Activated naive CD4-positive, alpha-beta T cell treated with anti-CD3 and anti-CD28 coated beads, Interleukin-2, amount 50 U/mL, for 72 hours (primary cell): ENCODE results near the gene HS1BP3. TPM values are rescaled to one million over a fixed set of nuclear protein-coding genes. Genes with fewer than 3 reads are reported as not detected.

Experiments
- ATAC-seq, 2 donors: fragments of 150-1000 bp; cut with Tn5 transposase; 2 replicates each; pipeline ENCODE4 v1.10.0; 2021; ENCODE audit warnings: mild to moderate bottlenecking in 2 of 2, moderate library complexity in 2 of 2
- DNase-seq, 2 donors: peaks; one replicate each; pipeline ENCODE4 v3.0.0; 2021 to 2022; ENCODE audit warnings: low spot score in 2 of 2
- H3K27ac Mint-ChIP-seq, 2 donors: one replicate each; pipeline ENCODE4 v1.8.0; 2022; ENCODE audit warnings: mild to moderate bottlenecking in 2 of 2, mixed read lengths in 2 of 2
- H3K36me3 Mint-ChIP-seq, 2 donors: one replicate each; pipeline ENCODE4 v1.8.0; 2022; ENCODE audit warnings: mixed read lengths in 2 of 2
- H3K9me3 Mint-ChIP-seq, 2 donors: one replicate each; pipeline ENCODE4 v1.8.0; 2022; ENCODE audit warnings: mixed read lengths in 2 of 2
- total RNA-seq, 2 donors: library from RNA; stranded (reverse); gene quantifications; one replicate each; pipeline ENCODE4 v1.2.3, GENCODE V29; 2022

HS1BP3 gene
- total RNA-seq, 2 donors from 2014 or later = 6.1 to 7.9 TPM

DNA sequence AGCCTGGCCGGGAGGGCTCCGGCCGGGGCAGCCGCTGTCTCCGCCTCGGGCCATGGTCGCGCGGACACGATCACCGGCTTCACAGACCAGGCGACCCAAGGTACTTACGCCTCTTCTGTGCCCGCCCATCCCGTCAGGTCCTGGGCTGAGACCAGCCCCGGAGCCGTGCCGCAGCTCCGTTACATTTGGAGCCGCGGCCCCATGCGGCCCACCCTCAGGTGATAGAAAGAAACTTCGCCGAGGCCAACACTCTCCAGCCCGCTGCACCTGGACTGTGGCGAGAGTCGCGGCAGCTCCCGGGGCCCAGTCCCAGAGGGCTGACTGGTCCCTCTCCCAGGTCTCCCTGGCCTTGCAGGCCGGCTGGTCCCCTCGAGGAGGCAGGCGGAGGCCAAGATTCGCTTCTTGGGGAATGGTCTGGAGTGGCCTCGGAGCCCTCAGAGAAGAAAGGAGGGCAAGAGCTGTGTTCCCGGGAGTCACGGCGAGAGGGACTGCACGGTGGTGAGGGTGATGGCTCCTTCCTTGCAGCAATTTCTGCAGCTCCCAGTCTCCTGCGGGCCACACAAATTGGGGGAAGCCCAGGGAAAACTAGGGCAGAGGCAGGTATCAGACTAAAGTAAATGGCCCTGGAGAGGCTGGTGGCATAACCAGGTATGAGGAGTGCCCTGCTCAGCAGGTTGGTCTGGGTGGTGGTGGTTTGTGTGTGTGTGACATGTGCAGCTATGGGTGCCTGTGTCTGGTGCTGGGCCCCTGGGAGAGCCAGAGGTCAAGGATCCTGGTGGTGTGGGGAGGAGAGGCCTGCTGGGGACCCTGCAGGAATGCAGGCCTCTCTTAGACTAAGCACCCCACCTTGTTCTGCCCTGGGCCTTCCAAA lies 16.9 kb upstream of the HS1BP3 start:
- peaks cover 0 to 5% of the 10 kb centered on the region in 2 donors for H3K36me3 Mint-ChIP-seq
- ATAC-seq = peak in 1 of 2 donors; percentile 4
- no peak overlapping the region for H3K27ac Mint-ChIP-seq
- no peaks in the 10 kb centered on the region for H3K9me3 Mint-ChIP-seq
- no peak for DNase-seq

DNA sequence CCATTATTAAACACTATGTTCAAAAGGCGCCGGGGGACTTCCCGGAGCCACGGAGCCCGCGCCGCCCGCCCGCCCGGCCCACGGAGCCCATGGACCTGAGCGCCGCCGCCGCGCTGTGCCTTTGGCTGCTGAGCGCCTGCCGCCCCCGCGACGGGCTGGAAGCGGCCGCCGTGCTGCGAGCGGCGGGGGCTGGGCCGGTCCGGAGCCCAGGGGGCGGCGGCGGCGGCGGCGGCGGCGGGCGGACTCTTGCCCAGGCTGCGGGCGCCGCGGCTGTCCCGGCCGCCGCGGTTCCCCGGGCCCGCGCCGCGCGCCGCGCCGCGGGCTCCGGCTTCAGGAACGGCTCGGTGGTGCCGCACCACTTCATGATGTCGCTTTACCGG lies 16.2 kb upstream of the HS1BP3 start:
- DNase-seq (no peak), ATAC-seq (peak in 1 of 2 donors; percentile 34)
- Mint-ChIP-seq H3K9me3 (no peaks in the 10 kb centered on the region), H3K27ac (no peak overlapping the region), H3K36me3 (peaks cover 0 to 5% of the 10 kb centered on the region in 2 donors)

DNA sequence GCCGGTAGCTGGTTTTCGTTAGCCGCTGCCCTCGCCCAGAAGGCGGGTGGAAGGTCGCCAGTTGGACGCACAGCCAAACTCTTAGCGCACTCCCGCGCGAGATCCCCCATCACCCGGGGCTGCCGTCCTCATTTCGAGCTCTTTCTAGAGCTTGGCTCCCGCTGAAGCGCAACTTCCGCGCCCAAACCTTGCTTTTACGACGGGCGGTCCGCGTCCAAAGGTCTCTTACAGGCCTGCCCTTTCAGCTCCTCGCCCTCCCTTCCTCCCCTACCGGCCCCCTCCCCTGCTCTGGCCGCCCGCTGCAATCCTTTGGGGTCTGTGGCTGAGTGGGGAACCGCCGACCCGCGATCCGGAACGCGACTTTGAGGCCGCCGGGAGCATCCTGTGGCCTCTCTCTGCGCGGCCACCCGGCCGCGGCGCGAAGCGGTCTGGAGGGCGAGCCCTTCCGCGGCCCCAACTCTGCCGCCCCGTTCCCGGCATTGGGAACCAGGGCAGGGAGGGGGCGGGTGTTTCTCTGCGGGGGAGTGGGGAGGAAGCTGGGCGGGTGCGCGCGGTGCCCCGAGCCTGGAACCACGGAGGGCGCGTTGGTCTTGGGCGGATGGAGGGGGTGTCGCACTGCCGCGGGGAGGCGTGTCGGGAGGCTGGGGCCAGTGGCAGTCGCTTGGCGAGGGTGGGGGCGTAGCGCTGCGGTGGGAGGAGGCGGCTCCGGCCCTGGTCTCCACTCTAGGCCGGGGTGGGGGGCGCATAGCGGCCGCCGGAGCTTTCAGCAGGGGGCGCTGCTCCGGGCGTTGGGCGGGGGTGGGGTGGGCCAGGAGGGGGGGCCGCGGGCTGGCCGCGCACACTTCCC lies 15.6 kb upstream of the HS1BP3 start, which contains the start of gene GDF7:
TSS of gene GDF7 (plus strand) at position 841 of the 847 bp plus-strand sequence. CDS start 96 bp downstream, outside the sequence.
- H3K27ac Mint-ChIP-seq = no peak within 1 kb of the TSS
- no peaks in the 10 kb centered on the region for H3K9me3 Mint-ChIP-seq
- DNase-seq = peak in 1 of 2 donors; percentile 38
- peaks cover 0 to 5% of the 10 kb centered on the region in 2 donors for H3K36me3 Mint-ChIP-seq
- ATAC-seq = peak; percentile 23 to 25

DNA sequence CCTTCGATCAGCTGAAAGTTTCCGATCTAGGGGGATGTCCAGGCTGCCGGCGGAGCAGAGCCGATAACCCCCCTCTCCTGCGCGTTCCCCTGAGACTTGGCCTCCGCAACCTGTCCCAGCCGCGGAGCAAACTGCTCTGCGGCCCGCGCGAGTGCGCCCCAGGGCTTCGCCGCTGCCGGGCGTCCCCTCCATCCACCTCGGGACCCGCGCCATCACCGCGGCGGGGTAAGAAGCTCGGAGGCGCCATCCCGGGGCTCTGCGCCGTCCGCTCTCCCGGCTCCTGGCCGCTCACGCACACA lies 15.1 kb upstream of the HS1BP3 start:
- Mint-ChIP-seq H3K27ac (no peak overlapping the region), H3K9me3 (no peaks in the 10 kb centered on the region), H3K36me3 (peaks cover 0 to 5% of the 10 kb centered on the region in 2 donors)
- DNase-seq (no peak), ATAC-seq (peak in 1 of 2 donors; percentile 9)

DNA sequence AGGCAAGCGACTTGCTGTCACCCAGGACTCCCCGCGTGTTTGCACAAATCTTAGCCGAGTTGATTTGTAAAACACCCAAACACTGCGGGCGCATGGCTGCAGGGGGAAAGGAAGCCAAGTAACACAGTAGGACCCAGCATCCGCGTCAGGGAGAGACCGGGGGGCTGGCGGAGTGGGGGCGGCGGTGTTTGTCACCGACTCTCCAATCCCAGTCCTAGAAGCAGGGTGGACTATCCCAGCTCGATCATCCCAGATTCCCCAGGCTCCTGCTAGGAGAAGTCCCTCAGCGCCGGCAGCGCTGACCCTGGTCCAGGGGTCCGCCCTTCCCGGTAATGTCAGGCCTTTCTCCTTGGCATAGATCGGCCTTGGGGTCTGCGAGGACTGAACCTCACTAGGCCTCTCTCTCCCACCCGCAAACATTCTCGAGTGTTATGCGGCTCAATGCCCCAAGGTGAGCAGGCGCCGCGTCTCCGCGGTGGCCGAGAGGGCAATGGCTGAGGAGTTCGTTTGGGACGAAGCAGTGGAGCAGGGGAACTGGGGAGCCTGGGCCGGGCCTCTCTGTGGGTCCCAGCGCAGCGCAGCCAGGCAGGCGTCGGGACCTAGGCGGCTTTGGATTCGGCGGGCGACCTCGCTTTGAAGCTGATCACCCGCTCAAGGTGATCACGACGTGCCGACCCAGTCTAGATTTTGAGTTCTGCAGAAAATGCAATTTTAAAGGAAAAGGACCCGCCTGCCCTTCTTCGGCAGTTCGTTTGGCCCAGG lies 14.5 kb upstream of the HS1BP3 start:
- peaks cover 0 to 5% of the 10 kb centered on the region in 2 donors for H3K36me3 Mint-ChIP-seq
- ATAC-seq (no peak), DNase-seq (no peak)
- H3K27ac Mint-ChIP-seq = no peak overlapping the region
- no peaks in the 10 kb centered on the region for H3K9me3 Mint-ChIP-seq

DNA sequence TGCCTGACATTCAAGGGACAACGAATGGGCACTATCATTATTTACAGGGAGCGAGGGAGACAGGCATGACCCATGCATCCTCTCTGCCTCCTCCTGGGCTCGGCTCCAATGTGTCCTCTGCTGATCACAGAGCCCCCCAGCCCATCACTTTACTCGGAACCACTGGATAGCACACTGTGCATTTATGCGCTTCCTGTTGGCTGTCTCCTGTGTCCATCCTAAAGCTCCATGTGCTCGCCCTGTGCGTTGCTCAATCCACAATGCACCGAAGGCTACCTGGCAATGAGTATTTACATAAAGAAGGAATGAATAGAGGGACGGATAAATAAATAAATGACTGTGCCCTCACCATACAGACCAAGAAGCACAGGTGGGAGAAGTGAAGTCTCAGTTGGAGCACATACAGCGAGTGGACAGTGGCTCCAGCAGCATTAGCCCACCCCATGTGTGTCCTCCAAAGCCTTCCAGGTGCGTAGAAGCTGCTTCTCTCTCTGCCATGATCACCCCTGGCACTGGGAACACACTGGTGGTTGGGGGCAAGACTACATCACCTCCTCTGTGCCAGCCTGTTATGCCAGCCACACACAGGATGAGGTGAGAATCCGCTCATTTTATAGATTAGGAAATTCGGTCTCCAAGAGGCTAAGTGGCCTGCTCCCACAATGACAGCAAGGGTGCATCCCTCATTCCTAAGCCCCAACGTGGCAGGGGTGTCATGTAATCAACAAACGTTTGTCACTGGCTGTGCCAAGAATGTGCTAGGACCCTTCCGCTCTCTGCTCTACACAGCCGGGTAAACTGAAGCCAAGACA lies 13.7 kb upstream of the HS1BP3 start:
- H3K9me3 Mint-ChIP-seq = no peaks in the 10 kb centered on the region
- no peak overlapping the region for H3K27ac Mint-ChIP-seq
- DNase-seq (no peak), ATAC-seq (no peak)
- H3K36me3 Mint-ChIP-seq = peaks cover 0 to 5% of the 10 kb centered on the region in 2 donors

DNA sequence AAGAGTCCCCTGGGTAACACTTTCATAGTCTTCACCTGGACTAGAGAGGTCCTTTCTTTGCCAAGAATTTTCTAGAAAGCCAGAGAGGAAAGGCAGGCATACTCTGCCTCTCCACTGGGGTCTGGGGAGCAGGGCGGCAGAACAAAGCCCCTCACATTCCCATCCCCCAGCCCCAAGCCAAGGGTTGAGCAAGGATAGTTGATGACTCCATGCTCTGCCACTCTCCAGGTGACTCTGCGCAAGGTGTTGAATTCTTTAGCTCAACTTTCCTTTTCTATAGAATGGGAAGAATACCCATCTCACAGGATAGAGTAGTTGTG lies 13.1 kb upstream of the HS1BP3 start:
- H3K36me3 Mint-ChIP-seq = peaks cover 0 to 5% of the 10 kb centered on the region in 2 donors
- no peak overlapping the region for H3K27ac Mint-ChIP-seq
- ATAC-seq (no peak), DNase-seq (no peak)
- H3K9me3 Mint-ChIP-seq = no peaks in the 10 kb centered on the region

DNA sequence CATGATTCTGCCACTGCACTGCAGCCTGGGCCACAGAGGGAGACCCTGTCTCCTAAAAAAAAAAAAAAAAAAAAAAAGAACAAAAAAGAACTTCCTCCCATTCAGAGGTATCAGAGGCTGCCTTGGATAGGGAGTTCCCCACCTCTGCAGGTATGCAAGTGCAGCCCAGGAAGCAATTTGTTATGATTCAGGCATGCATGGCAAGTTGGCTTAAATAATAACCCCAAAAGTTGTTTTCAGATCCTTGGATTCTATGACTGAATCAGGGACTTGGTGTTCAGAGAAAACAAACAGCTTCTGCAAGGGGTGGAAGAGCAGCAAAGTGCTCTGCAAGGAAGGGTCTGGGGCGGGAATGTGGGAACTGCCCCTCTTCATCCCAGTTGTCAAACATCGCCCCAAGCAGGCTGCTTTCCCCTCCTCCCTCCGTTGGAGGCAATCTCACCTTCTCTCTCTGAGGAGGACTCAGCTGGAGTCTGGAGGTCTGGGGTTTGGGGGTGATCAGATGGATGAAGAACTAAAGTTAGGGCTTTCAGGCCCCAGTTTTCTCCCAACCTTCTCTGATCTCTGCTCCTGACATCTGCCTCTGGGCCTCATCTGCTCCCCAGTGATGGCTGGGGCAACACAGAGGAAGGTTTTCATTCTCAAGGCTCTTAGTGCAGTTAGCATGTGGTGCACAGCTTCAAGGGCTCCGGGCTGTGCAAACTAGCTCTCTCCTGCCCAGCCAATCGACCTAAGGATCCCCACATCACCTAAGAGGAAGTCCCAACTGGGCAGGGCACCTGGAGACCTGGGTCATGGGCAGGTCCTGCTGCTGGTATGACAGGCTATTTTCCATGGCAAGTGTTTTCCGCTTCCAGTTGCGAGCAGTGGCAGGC lies 12.5 kb upstream of the HS1BP3 start:
- Mint-ChIP-seq H3K36me3 (peaks cover 0 to 5% of the 10 kb centered on the region in 2 donors), H3K27ac (no peak overlapping the region), H3K9me3 (no peaks in the 10 kb centered on the region)
- no peak for DNase-seq
- no peak for ATAC-seq

DNA sequence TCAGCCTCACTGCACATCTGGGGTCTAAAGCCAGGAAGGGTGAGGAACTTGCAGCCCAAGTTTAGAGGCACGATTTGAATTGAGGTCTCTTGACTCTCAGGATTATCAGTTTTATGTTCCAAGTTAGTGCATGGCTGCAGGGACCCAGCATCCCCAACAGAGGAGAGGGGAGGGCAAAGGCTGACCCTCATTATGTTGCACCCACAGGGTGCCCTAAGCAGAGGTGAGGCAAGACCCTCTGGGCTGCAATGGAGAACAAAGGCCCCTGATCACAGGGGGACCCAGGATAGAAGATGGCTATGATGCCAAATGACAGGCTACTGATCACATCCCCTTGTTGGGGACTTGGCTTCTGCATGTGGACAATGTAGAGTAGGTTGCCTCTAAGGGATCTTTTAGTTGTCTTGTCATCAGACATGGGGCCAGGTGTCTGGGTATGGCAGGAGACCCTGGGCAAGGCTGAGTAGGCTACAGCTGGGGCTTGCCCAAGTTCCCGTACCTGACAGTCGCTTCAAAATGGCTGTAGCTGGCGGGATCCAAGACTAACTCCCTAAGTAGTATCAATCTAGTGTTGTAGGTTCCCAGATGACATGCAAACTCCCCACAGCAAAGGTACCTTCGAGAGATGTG lies 11.5 kb upstream of the HS1BP3 start:
- Mint-ChIP-seq H3K27ac (no peak overlapping the region), H3K9me3 (no peaks in the 10 kb centered on the region), H3K36me3 (no peaks in the 10 kb centered on the region)
- no peak for DNase-seq
- no peak for ATAC-seq

DNA sequence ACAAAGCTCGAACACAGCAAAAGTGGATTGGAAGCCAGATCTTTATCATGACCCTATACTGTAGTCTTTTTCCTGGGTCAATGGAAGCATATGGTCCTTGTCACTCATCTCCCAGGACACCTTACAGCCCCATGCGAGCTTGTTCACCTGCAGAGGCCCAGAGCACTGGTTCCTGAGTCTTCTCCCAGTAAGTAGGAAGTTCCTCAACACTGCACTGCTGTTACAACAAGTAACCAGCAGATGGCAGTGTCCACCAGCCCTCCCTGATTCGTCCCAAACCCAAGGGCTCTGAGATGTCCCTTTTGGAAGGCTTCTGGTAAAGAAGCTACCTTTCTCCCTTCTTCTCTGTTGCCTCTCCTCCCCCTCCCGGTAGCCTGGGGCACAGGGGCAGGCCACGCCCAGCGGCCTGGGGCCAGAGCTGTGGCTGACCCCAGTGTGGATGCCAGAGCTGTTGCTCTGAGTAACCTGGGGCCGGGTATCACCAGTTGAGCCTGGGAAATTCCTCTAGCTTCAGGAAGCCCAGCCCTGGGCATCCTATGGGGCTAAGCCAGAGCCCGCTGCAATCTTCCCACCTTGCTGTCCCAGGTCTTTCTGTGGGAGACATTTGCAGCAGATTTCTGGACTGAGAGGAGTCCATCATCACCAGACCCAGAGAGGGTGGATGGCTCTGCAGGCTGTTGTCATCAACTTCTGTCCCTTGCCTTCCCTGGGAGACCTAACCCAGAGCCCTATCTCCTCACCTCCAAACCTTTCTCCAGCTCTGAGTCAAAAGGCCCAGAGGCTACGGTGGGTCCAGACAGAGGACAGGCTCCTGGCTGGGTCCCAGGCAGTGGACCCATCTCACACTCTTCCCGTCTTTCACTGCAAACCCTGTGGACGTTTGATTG lies 10.8 kb upstream of the HS1BP3 start:
- ATAC-seq = peak; percentile 65 to 84
- H3K27ac Mint-ChIP-seq = no peak overlapping the region
- peak; percentile 59 to 68 for DNase-seq
- no peaks in the 10 kb centered on the region for H3K36me3 Mint-ChIP-seq
- no peaks in the 10 kb centered on the region for H3K9me3 Mint-ChIP-seq

DNA sequence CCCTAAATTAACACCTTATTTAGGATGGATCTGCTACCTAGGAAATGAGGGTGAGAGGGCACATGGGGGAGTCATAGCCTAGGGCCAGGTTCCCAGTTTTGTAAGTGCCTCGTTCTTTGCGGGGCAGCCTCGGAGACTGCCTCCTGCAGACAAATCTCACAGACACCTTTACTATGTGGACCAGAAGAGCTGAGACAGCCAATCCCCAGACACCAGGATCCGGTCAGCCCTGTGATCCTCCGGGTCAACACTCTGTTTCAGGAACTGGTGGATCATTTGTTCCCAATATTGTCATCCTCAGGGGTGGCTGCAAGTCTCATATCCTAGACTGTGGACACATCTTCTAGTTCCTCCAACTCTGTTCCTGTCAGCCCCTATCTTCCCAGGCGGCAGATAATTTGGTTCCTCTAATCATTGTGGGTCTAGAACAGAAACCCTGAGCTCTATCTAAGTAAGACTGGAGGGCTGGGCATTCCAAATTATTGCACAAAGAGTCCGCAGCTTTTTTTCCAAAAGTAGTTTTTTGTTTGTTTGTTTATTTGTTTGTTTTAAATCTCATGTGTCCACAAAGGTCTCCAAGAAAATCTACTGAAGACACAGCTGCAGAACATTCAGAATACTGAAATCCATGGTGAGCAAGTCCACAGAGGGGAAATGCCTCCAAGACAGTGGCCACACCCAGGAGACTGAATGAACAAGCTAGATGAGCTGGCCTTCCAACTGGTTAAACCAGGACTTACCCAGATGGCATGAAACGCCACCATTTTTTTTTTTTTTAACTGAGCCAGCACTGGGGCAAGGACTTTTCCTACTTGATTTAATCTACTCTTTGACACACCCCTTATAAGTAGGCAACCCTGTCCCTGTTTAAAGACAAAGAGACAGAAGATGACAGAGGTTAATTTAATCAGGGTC lies 9.9 kb upstream of the HS1BP3 start:
- no peak for DNase-seq
- peak in 1 of 2 donors; percentile 42 for ATAC-seq
- H3K36me3 Mint-ChIP-seq = no peaks in the 10 kb centered on the region
- no peak overlapping the region for H3K27ac Mint-ChIP-seq
- H3K9me3 Mint-ChIP-seq = no peaks in the 10 kb centered on the region

DNA sequence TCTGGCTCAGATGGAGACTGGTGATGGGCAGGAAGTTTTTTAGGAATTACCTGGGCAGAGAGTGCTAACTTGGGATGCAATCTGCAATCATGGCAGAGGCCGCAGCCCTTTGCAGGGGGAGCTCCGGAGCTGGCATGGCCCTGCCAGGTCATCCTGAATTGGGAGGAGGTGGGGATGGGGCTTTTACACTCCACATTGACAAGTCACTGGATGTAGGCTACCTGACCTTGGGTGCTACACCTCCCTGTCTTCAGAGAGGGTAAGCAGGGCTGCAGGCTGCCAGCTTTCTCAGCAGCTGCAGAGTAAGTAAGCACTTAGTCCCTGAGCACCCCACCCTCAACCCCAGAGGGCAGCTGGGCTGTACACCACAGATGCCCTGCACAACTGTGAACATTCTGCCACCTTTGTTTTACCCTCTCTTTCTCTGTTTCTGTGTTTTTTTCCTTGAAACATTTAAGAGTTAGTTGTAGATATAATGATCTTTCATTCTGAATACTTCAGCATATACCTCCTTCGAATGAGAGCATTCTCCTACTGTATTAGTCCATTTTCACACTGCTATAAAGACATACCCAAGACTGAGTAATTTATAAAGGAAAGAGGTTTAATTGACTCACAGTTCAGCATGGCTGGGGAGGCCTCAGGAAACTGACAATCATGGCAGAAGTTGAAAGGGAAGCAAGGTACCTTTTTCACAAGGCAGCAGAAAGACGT lies 6.8 kb upstream of the HS1BP3 start:
- Mint-ChIP-seq H3K27ac (no peak overlapping the region), H3K36me3 (no peaks in the 10 kb centered on the region), H3K9me3 (no peaks in the 10 kb centered on the region)
- DNase-seq (no peak), ATAC-seq (peak in 1 of 2 donors; percentile 67)

DNA sequence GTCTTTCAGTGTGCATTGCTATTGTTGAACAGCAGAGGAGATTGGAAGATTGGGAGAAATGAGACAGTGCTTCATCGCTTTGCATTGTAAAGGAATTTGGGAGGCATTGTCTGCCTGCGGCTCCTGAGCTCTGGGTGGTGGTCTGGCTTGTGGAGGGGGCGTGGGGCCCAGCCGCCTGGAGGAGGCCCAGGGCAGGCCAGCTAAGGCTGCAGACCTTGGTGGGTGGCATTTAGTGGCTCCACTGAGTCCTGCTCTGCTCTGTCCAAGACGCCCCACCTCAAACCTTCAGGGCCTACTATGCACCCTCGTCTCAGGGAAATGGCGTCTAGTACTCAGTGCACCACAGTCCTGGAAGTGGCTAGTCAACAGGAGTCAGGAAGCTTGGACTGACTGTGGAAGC lies 5.7 kb upstream of the HS1BP3 start:
- DNase-seq = no peak
- ATAC-seq = no peak
- no peak overlapping the region for H3K27ac Mint-ChIP-seq
- no peaks in the 10 kb centered on the region for H3K36me3 Mint-ChIP-seq
- H3K9me3 Mint-ChIP-seq = no peaks in the 10 kb centered on the region
